Astrocyte (in vitro differentiated cells and primary cell): Measurements from ENCODE around the gene C9orf43.
"Not testable (repeated sequence)": the region's sequence is repeated elsewhere in the genome, so short reads cannot be mapped to it uniquely, and the experiment has no call there.

ENCODE experiments used
- CTCF ChIP-seq: IDR thresholded peaks from 2 replicates; pipeline ENCODE4 v1.5.1; 2011; ENCODE audit warnings: low read depth, mild to moderate bottlenecking, inconsistent platforms, low read length, moderate library complexity; ENCODE audit not compliant: insufficient read depth
- EZH2 ChIP-seq: IDR thresholded peaks from 2 replicates; pipeline ENCODE4 v1.6.1; 2012; ENCODE audit warnings: mild to moderate bottlenecking, low read length, inconsistent platforms; ENCODE audit not compliant: insufficient read depth

DNA sequence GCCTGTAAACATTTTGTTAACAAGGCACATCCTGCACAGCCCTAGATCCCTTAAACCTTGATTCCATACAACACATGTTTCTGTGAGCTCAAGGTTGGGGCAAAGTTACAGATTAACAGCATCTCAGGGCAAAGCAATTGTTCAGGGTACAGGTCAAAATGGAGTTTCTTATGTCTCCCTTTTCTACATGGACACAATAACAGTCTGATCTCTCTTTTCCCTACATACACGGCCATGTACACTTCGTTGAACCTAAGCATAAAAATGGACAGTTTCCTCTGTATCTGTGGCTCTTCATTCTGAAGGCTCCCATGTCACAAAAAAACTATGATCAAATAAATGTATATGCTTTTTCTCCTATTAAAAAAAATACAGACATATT lies 30.7 kb upstream of the C9orf43 start:
- TF ChIP-seq CTCF, EZH2: not testable (repeated sequence)
